ENCODE results near the gene CCDC90B.

Gene CCDC90B

GRCh38 chr11:83241291-83241946 lies 44.7 kb downstream of the CCDC90B start:
- no peak overlapping the region for H2AFZ ChIP-seq (ENCODE audit: low read length)
- H3K9ac ChIP-seq (ENCODE audit: low read length), result no peak overlapping the region
- no peaks in the 10 kb centered on the region for H3K4me1 ChIP-seq (ENCODE audit: insufficient read depth, low read length, severe bottlenecking)
- no peaks in the 10 kb centered on the region for H4K20me1 ChIP-seq (ENCODE audit: insufficient read depth, low read length)
- no peak overlapping the region for H3K27ac ChIP-seq (ENCODE audit: low read depth, low read length, poor library complexity, severe bottlenecking)
- TF ChIP-seq EZH2 (IDR thresholded peaks at IDR 0.05; ENCODE audit: borderline replicate concordance, low read length) (no peak), CTCF (IDR thresholded peaks at IDR 0.05; ENCODE audit: low read length) (peak; percentile 78)
- H3K36me3 ChIP-seq (ENCODE audit: insufficient read depth, low read length), result no peaks in the 10 kb centered on the region
- H3K9me2 ChIP-seq (ENCODE audit: low read depth, low read length), result no peaks in the 10 kb centered on the region
- no peaks in the 10 kb centered on the region for H3K79me2 ChIP-seq (ENCODE audit: insufficient read depth, low read length)
- H3K4me3 ChIP-seq (ENCODE audit: low read depth, low read length, poor library complexity, severe bottlenecking), result no peak overlapping the region
- no peaks in the 10 kb centered on the region for H3F3A ChIP-seq (ENCODE audit: insufficient read depth, low read length)
- no peaks in the 10 kb centered on the region for H3K9me3 ChIP-seq (ENCODE audit: low read length)
- no peak overlapping the region for H3K4me2 ChIP-seq (ENCODE audit: low read length)
- no peaks in the 10 kb centered on the region for H3K27me3 ChIP-seq (ENCODE audit: insufficient read depth, low read length)

DNA sequence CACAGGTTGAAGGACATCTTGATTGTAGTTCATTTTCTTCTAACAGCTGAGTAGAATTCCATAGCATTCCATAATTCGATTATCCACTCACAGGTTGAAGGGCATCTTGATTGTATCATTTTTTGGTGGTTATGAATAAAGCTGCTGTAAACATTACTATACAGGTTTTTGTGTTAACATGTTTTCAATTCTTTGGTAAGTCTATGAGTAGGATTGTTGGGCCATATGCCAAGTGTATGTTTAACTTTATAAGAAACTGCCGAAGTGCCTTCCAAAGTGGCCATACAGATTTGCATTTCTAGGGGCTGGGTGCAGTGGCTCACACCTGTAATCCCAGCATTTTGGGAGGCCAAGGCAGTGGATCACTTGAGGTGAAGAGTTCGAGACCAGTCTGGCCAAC lies 48.1 kb downstream of the CCDC90B start:
- Histone ChIP-seq H3K4me1 (ENCODE audit: insufficient read depth, low read length, severe bottlenecking) (no peaks in the 10 kb centered on the region), H3K4me3 (ENCODE audit: low read depth, low read length, poor library complexity, severe bottlenecking) (no peak overlapping the region), H3K9ac (ENCODE audit: low read length) (no peak overlapping the region), H3K9me2 (ENCODE audit: low read depth, low read length) (no peaks in the 10 kb centered on the region), H4K20me1 (ENCODE audit: insufficient read depth, low read length) (no peaks in the 10 kb centered on the region), H3K9me3 (ENCODE audit: low read length) (no peaks in the 10 kb centered on the region), H2AFZ (ENCODE audit: low read length) (no peak overlapping the region), H3K4me2 (ENCODE audit: low read length) (no peak overlapping the region), H3F3A (ENCODE audit: insufficient read depth, low read length) (no peaks in the 10 kb centered on the region), H3K27me3 (ENCODE audit: insufficient read depth, low read length) (no peaks in the 10 kb centered on the region), H3K79me2 (ENCODE audit: insufficient read depth, low read length) (no peaks in the 10 kb centered on the region), H3K36me3 (ENCODE audit: insufficient read depth, low read length) (no peaks in the 10 kb centered on the region), H3K27ac (ENCODE audit: low read depth, low read length, poor library complexity, severe bottlenecking) (no peak overlapping the region)
- TF ChIP-seq EZH2 (IDR thresholded peaks at IDR 0.05; ENCODE audit: borderline replicate concordance, low read length) (no peak), CTCF (IDR thresholded peaks at IDR 0.05; ENCODE audit: low read length) (no peak)

DNA sequence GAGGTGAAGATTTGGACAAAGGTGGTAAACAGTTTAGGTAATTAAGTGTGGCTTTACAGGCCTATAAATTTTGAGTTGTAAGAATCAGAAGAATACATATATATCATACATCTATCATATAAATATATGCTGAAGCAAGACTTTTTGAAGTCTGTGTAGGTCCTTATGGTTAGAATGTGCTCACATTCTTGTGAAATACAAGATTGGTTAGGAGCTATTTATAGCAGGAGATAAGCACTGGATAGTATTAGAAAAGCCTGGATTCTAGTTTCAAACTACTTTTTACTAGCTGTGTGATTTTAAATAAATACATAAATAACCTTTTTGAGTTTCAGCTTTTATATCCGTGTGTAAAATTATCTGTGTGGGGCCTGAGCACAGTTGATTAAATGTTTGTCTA lies 50.3 kb downstream of the CCDC90B start:
- H3K79me2 ChIP-seq (ENCODE audit: insufficient read depth, low read length), result no peaks in the 10 kb centered on the region
- H4K20me1 ChIP-seq (ENCODE audit: insufficient read depth, low read length), result no peaks in the 10 kb centered on the region
- no peaks in the 10 kb centered on the region for H3K27me3 ChIP-seq (ENCODE audit: insufficient read depth, low read length)
- H2AFZ ChIP-seq (ENCODE audit: low read length), result no peak overlapping the region
- H3F3A ChIP-seq (ENCODE audit: insufficient read depth, low read length), result no peaks in the 10 kb centered on the region
- H3K27ac ChIP-seq (ENCODE audit: low read depth, low read length, poor library complexity, severe bottlenecking), result no peak overlapping the region
- no peak overlapping the region for H3K9ac ChIP-seq (ENCODE audit: low read length)
- no peak overlapping the region for H3K4me3 ChIP-seq (ENCODE audit: low read depth, low read length, poor library complexity, severe bottlenecking)
- no peaks in the 10 kb centered on the region for H3K9me3 ChIP-seq (ENCODE audit: low read length)
- TF ChIP-seq EZH2 (IDR thresholded peaks at IDR 0.05; ENCODE audit: borderline replicate concordance, low read length) (no peak), CTCF (IDR thresholded peaks at IDR 0.05; ENCODE audit: low read length) (no peak)
- H3K9me2 ChIP-seq (ENCODE audit: low read depth, low read length), result no peaks in the 10 kb centered on the region
- no peaks in the 10 kb centered on the region for H3K4me1 ChIP-seq (ENCODE audit: insufficient read depth, low read length, severe bottlenecking)
- no peak overlapping the region for H3K4me2 ChIP-seq (ENCODE audit: low read length)
- H3K36me3 ChIP-seq (ENCODE audit: insufficient read depth, low read length), result no peaks in the 10 kb centered on the region
